Upper lobe of left lung (tissue), 4 donors: Measurements from ENCODE around the gene SLC25A39.

Experiments
- CTCF ChIP-seq, 6 experiments: fragments of 450-650 bp in 4 of 6; fragments of 200-600 bp in 2 of 6; sonication (generic) in 2 of 6; IDR thresholded peaks; one replicate each; pipeline ENCODE4 v1.5.1; 2016 to 2019; ENCODE audit warnings: antibody characterized with exemption in 6 of 6
- EP300 ChIP-seq, 4 donors: sonication (generic); formaldehyde crosslinking; IDR thresholded peaks; one replicate each; pipeline ENCODE4 v1.5.1; 2017; ENCODE audit warnings: antibody characterized with exemption in 4 of 4, control low read depth in 2 of 4
- POLR2A ChIP-seq, 4 donors: fragments of 450-650 bp; IDR thresholded peaks; one replicate each; pipeline ENCODE4 v1.5.1; 2016 to 2017; ENCODE audit warnings: antibody characterized with exemption in 4 of 4, mild to moderate bottlenecking in 2 of 4
- POLR2AphosphoS5 ChIP-seq, 2 donors: sonication (generic); formaldehyde crosslinking; IDR thresholded peaks; one replicate each; pipeline ENCODE4 v1.5.1; 2017; ENCODE audit warnings: antibody characterized with exemption in 2 of 2

- TF ChIP-seq CTCF (IDR thresholded peaks at IDR 0.05), result peak in 1 of 6 experiments; percentile 54
- peak in 3 of 4 donors; percentile 43 to 80 (median 58) for TF ChIP-seq POLR2A (IDR thresholded peaks at IDR 0.05)
- TF ChIP-seq POLR2AphosphoS5 (IDR thresholded peaks at IDR 0.05), result peak in 1 of 2 donors; percentile 81
- TF ChIP-seq EP300 (IDR thresholded peaks at IDR 0.05), result no peak
Observed at GRCh38 chr17:44324571-44325275, at the start of gene SLC25A39.
